GM18951 (cell line): ENCODE data around the gene SELENON.

Experiments
- POLR2A ChIP-seq: IDR thresholded peaks from 4 replicates; pipeline ENCODE4 v1.6.1; 2011; ENCODE audit warnings: mild to moderate bottlenecking; ENCODE audit not compliant: insufficient read length, insufficient read depth; ENCODE audit errors: extremely low read depth
- in situ Hi-C: fragments of 300-500 bp; cut with MboI; formaldehyde crosslinking; loops from one replicate; pipeline ENCODE4 v1.12.0; 2022; ENCODE audit warnings: low sequenced_read_pairs, mixed read lengths, inconsistent platforms; ENCODE audit not compliant: unreplicated experiment

SELENON gene

GRCh38 chr1:25765923-25766589 lies 33.9 kb upstream of the SELENON start:
- in situ Hi-C loops = no loop called here

DNA sequence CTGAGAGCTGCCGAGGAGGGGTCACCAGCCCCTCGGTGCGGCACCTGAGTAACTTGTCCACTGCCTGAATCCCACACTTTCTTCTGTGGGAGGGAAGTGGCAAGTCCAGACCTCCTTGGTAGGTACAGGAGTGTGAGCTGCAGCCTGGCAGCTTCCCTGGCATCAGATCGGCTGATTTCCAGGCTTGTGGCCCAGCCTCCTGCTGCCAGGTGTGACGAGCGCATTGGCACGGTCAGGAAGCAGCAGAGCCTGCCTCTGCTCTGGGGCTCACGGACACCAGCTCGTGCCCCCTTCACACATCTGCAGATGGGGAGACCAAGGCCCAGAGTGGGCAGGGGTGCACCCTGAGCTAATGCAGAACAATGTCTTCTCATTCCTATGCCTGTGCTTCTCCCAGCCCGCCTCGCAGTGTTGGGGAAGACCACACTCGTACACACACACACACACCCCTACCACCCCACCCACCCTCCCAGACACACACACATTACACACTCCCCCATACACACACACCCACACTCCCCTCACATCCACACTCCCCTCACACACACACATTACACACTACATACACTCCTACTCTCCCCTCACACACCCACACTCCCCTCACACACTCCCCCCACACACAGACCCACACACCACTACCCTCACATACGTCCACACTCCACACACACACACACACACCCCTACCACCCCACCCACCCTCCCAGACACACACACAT lies 33.1 kb upstream of the SELENON start:
- in situ Hi-C loops = no loop called here
- TF ChIP-seq POLR2A = no peak

More at GRCh38 chr1:25765923-25766589, 33.9 kb upstream of the SELENON start:
- no peak for TF ChIP-seq POLR2A

- TF ChIP-seq POLR2A = no peak
- in situ Hi-C loops = no loop called here
Observed at GRCh38 chr1:25767437-25767770, 32.6 kb upstream of the SELENON start.

GRCh38 chr1:25768999-25769398 lies 31.0 kb upstream of the SELENON start:
- TF ChIP-seq POLR2A = no peak
- in situ Hi-C loops = no loop called here

GRCh38 chr1:25769625-25770383 lies 30.2 kb upstream of the SELENON start:
- in situ Hi-C loops = no loop called here
- TF ChIP-seq POLR2A = no peak

GRCh38 chr1:25770541-25771220 lies 29.3 kb upstream of the SELENON start:
- TF ChIP-seq POLR2A = no peak
- in situ Hi-C loops = no loop called here

- no peak for TF ChIP-seq POLR2A
- in situ Hi-C loops = no loop called here
Observed at GRCh38 chr1:25771221-25772114, 28.5 kb upstream of the SELENON start.

DNA sequence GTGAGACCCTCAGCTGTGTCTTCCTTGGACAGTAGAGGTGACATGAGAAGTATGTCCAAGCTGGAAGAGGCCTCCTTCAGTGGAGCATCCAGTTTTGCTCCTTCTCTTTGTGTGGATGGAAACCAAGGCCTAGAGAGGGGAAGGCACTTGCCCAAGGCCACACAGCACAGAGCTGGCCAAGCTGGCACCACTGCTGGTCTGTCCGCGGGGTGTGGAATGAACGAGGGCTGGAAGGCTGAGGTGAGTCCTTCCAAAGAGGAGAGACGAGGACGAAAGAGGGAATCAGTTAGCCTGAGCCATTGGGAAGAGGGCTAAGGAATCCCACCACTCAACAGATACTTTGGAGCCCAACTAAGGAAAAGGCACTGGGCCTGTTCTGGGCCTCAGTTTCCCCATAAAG lies 27.8 kb upstream of the SELENON start:
- in situ Hi-C loops = no loop called here
- TF ChIP-seq POLR2A = no peak

DNA sequence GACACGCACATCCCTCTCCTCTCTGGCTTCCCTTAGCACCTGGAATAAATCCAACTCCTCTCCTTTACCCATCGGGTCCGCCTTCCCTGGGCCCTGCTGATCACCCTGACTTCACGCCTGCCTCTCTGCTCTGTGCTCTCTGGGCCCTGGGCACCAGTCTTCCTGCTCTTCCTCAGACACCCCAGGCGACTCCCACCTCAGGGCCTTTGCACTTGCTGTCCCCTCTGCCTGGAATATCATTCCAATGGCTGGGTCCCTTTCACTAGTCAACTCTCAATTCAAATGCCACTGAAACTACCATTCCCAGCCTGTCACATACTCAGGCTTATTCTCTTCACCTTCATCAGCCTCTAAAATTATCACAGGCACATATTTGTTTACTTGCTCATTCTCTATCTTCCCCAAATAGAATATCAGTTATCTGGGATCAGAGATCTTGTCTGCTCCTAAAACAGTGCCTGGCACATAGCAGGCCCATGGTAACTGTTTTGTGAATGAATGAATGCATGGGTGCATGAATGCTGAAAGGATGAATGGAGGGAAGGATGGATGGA lies 27.2 kb upstream of the SELENON start:
- in situ Hi-C loops = no loop called here
- no peak for TF ChIP-seq POLR2A

- no peak for TF ChIP-seq POLR2A
- in situ Hi-C loops = no loop called here
Observed at GRCh38 chr1:25773441-25774125, 26.4 kb upstream of the SELENON start.

- no peak for TF ChIP-seq POLR2A
Observed at GRCh38 chr1:25774206-25774803, 25.7 kb upstream of the SELENON start.

More at GRCh38 chr1:25774206-25774803, 25.7 kb upstream of the SELENON start:
- in situ Hi-C loops = no loop called here
